Thoracic aorta (tissue), 2 donors: Measurements from ENCODE around the gene CES3. TPM values are rescaled to one million over a fixed set of nuclear protein-coding genes. Genes with fewer than 3 reads are reported as not detected.

Experiments used
- ATAC-seq: fragments of 150-250 bp; one replicate; pipeline ENCODE4 v1.8.0; 2017; ENCODE audit warnings: low read depth; ENCODE audit not compliant: insufficient number of reproducible peaks, low FRiP score
- DNase-seq: peaks from one replicate; pipeline ENCODE4 v3.0.0-alpha.2; 2020; ENCODE audit warnings: low spot score
- H3K27ac ChIP-seq, 2 donors: fragments of 200-600 bp; sonication (generic); 1 replicate in 1 of 2; 2 replicates in 1 of 2; pipeline ENCODE4 v1.5.1; 2016; ENCODE audit warnings: mild to moderate bottlenecking in 2 of 2, moderate library complexity in 2 of 2
- H3K27me3 ChIP-seq: fragments of 200-600 bp; sonication (generic); replicated peaks from 2 replicates; pipeline ENCODE4 v1.6.0; 2016; ENCODE audit warnings: mild to moderate bottlenecking; ENCODE audit not compliant: insufficient read depth
- H3K36me3 ChIP-seq: fragments of 200-600 bp; sonication (generic); one replicate; pipeline ENCODE4 v1.5.1; 2016
- H3K4me1 ChIP-seq, 2 donors: fragments of 200-600 bp; sonication (generic); 1 replicate in 1 of 2; 2 replicates in 1 of 2; pipeline versions ENCODE4 v1.5.1 to v1.6.0; 2016; ENCODE audit warnings: low read depth in 2 of 2, mild to moderate bottlenecking in 1 of 2; ENCODE audit not compliant: control insufficient read depth in 1 of 2
- H3K4me3 ChIP-seq: fragments of 200-600 bp; sonication (generic); 2 replicates; pipeline ENCODE4 v1.5.1; 2016; ENCODE audit warnings: mild to moderate bottlenecking
- H3K9me3 ChIP-seq: fragments of 200-600 bp; sonication (generic); 2 replicates; pipeline ENCODE4 v1.5.1; 2016
- total RNA-seq, 2 donors: library from RNA; depleted of rRNA; stranded (reverse); fragments of >200 nt; gene quantifications; one replicate each; pipeline versions ENCODE4 v1.1.0 to v1.2.3, GENCODE V29; 2016
- TF ChIP-seq, protein P1 (sequence below): fragments of 200-600 bp; sonication (generic); IDR thresholded peaks from one replicate; pipeline ENCODE4 v1.5.1; 2019; ENCODE audit warnings: antibody characterized with exemption

CES3 gene
- total RNA-seq, 2 donors from 2014 or later: 0.63 to 1.1 TPM

DNA sequence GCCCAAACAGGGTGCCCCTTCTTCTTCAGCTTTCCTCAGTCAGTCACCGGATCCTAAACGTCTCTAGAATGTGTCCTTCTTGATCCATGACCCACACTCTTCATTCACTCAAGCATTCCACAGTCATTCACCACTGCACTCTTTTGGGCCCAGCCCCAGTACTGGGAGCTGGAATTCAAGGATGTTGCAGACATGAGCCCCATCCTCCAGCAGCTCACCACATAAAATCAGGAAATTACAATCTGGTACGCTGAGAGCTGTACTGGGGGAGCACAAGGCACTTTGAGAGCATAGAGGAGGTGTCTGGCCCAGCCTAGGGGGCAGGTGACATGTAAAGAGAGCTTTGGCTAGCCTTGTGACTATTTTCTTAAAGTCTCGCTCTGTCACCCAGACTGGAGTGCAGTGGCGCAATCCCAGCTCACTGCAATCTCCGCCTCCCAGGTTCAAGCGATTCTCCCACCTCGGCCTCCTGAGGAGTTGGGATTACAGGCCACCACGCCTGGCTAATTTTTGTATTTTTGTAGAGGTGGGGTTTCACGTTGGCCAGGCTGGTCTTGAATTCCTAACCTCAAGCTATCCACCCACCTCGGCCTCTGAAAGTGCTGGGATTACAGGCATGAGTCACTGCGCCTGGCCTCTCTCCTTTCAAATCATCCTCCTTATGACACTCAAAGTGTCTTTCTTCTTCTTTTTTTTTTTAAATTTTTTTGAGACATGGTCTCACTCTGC is 46.0 kb downstream of the CES3 start:
- TF ChIP-seq, protein P1, sequence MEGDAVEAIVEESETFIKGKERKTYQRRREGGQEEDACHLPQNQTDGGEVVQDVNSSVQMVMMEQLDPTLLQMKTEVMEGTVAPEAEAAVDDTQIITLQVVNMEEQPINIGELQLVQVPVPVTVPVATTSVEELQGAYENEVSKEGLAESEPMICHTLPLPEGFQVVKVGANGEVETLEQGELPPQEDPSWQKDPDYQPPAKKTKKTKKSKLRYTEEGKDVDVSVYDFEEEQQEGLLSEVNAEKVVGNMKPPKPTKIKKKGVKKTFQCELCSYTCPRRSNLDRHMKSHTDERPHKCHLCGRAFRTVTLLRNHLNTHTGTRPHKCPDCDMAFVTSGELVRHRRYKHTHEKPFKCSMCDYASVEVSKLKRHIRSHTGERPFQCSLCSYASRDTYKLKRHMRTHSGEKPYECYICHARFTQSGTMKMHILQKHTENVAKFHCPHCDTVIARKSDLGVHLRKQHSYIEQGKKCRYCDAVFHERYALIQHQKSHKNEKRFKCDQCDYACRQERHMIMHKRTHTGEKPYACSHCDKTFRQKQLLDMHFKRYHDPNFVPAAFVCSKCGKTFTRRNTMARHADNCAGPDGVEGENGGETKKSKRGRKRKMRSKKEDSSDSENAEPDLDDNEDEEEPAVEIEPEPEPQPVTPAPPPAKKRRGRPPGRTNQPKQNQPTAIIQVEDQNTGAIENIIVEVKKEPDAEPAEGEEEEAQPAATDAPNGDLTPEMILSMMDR: no peak

DNA sequence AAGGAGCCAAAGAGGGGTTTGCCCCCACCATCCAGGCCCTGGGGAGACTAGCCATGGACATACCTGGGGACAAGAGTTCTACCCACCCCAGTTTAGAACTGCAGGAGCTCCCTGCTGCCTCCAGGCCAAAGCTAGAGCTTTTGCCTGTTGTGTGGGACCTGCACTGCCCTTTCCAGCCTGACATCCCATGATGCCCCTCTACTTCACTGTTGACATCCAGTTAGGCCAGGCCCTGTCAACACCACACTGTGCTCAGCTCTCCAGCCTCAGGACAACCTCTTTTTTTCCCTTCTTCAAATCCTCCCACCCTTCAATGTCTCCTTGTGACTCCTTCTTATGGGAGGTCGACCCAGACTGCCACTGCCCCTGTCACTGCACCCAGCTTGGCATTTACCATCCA is 48.1 kb downstream of the CES3 start:
- Histone ChIP-seq H3K4me3 (no peak overlapping the region), H3K9me3 (no peaks in the 10 kb centered on the region), H3K27ac (no peak overlapping the region), H3K4me1 (peaks cover 5 to 11% of the 10 kb centered on the region in 2 donors), H3K27me3 (no peaks in the 10 kb centered on the region), H3K36me3 (no peaks in the 10 kb centered on the region)
- TF ChIP-seq, protein P1: no peak
- ATAC-seq (no peak), DNase-seq (no peak)

More for the DNA sequence above, 46.0 kb downstream of the CES3 start:
- no peaks in the 10 kb centered on the region for H3K36me3 ChIP-seq
- no peak overlapping the region for H3K4me3 ChIP-seq
- H3K9me3 ChIP-seq: no peaks in the 10 kb centered on the region
- ATAC-seq: no peak
- H3K4me1 ChIP-seq: no peaks in the 10 kb centered on the region
- DNase-seq: no peak
- no peaks in the 10 kb centered on the region for H3K27me3 ChIP-seq
- H3K27ac ChIP-seq: no peak overlapping the region

DNA sequence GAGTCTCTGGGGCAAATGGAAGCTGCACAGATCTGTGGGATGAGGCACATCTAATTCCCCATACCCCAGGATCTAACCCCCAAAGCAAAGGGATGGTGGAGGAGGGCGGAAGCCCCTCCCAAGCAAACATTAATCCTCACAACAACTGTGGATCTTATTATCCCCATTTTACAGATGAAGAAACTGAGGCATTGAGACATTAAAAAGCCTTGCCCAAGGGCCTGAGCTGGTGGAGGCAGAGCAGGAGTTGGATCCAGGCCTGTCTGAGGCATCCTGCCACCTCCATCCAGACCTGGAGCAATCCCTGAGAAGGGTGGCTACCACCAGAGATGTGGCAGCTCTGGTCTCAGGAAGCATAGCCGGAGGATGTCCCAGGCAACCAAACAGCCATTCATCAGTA is 50.2 kb downstream of the CES3 start:
- Histone ChIP-seq H3K27ac (no peak overlapping the region), H3K4me3 (no peak overlapping the region), H3K4me1 (peaks cover 10 to 21% of the 10 kb centered on the region in 2 donors), H3K36me3 (no peaks in the 10 kb centered on the region), H3K9me3 (no peaks in the 10 kb centered on the region), H3K27me3 (no peaks in the 10 kb centered on the region)
- DNase-seq: no peak
- ATAC-seq: no peak
- TF ChIP-seq, protein P1: no peak

DNA sequence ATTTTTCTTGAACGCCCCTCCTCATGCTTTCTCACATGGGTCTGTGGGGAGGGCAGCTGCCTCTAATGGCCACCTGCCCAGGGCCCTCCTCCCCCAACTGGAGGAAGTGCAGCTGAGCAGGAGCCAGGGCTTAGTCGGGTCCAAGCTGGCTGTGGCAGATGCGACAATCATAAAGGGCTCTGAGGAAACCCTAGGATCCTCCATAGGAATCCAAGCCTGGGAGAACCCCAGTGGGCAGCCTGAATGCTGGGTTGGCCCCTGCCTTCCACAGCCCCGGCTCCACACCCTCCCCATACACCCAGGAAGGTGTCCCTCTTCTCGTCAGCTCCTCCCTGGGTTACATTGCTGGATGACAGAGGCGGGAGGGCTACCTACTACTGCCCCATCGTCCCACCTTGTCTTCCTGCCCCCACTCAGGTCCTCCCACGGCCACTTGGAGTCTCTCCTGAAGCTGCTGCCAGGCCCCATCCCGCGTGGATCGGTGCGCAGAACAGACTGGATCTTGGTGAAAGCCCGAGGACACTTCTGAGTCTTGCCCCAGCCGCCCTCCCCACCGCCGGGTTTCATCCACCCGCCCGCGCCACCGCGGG is 52.3 kb downstream of the CES3 start:
- H3K36me3 ChIP-seq: no peaks in the 10 kb centered on the region
- H3K4me1 ChIP-seq: peaks cover 10 to 21% of the 10 kb centered on the region in 2 donors
- no peaks in the 10 kb centered on the region for H3K27me3 ChIP-seq
- DNase-seq: no peak
- H3K9me3 ChIP-seq: no peaks in the 10 kb centered on the region
- no peak for ATAC-seq
- peak overlapping the region; percentile 79 to 85 for H3K27ac ChIP-seq
- peak overlapping the region; percentile 87 for H3K4me3 ChIP-seq
- TF ChIP-seq, protein P1: no peak

DNA sequence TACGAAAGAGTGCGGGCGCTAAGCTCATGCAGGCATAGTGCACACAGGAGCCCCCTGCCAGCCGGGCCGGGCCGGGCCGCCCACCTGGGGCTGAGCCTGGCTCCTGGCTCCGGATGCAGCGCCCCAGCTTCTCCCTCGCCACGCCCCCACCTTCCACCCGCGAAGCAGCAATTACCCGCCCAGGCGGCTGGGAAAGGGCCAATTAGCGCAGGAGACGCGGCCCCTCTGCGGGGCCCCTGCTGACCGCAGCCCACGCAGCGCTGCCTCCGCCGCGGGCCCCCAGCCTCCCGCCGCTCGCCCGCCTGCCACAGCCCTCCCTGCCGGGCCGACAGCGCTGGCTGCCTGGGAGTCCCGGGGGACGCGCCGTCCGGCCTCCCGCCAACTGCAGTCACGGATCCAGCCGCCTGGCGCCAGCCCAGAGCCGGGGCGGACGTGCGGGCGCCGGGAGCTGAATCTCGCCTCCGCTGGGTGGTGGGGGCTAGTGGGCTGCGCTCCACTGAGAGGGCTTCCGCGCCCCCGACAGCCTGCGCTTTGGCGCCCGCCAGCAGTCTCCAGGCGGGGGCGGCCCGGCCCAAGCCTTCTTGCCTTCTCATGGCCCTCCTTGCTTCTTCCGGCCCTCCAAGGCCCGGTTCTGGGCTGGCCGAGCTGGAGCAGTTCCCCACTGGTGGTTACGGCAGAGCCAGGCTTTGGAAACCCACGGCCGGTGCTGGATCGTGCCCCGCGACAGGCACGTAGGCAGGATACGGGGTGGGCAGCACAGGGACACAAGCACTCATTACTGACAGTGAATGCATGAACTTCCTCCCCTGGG is 53.0 kb downstream of the CES3 start:
- TF ChIP-seq, protein P1: peak; percentile 34
- Histone ChIP-seq H3K4me3 (peak overlapping the region; percentile 87), H3K36me3 (no peaks in the 10 kb centered on the region), H3K27me3 (no peaks in the 10 kb centered on the region), H3K9me3 (no peaks in the 10 kb centered on the region), H3K27ac (peak overlapping the region; percentile 79 to 85), H3K4me1 (peaks cover 10 to 21% of the 10 kb centered on the region in 2 donors)
- ATAC-seq: peak; percentile 78
- no peak for DNase-seq
